Parathyroid adenoma (tissue), 2 donors: ENCODE data around the gene MST1R.

Experiments used
- H2AFZ ChIP-seq: fragments of 300-600 bp; sonication (generic); one replicate; pipeline ENCODE4 v1.7.0; 2017; ENCODE audit warnings: antibody characterized with exemption, mild to moderate bottlenecking
- H3K27ac ChIP-seq: fragments of 300-600 bp; sonication (generic); one replicate; pipeline ENCODE4 v1.7.0; 2017
- H3K27me3 ChIP-seq: fragments of 300-600 bp; sonication (generic); one replicate; pipeline ENCODE4 v1.7.0; 2017; ENCODE audit warnings: low read length; ENCODE audit not compliant: control insufficient read depth, insufficient read depth
- H3K36me3 ChIP-seq: fragments of 300-600 bp; sonication (generic); one replicate; pipeline ENCODE4 v1.7.0; 2017; ENCODE audit warnings: low read length; ENCODE audit not compliant: control insufficient read depth, insufficient read depth
- H3K4me1 ChIP-seq: fragments of 300-600 bp; sonication (generic); one replicate; pipeline ENCODE4 v1.7.0; 2017; ENCODE audit warnings: control low read depth
- H3K4me2 ChIP-seq: fragments of 300-600 bp; sonication (generic); one replicate; pipeline ENCODE4 v1.7.0; 2017; ENCODE audit warnings: low read length
- H3K4me3 ChIP-seq: fragments of 300-600 bp; sonication (generic); one replicate; pipeline ENCODE4 v1.7.0; 2017; ENCODE audit warnings: low read depth, low read length
- H3K79me2 ChIP-seq: fragments of 300-600 bp; sonication (generic); one replicate; pipeline ENCODE4 v1.7.0; 2017; ENCODE audit warnings: control low read depth
- H3K9ac ChIP-seq: fragments of 300-600 bp; sonication (generic); one replicate; pipeline ENCODE4 v1.7.0; 2017; ENCODE audit warnings: mild to moderate bottlenecking
- H3K9me3 ChIP-seq: fragments of 300-600 bp; sonication (generic); one replicate; pipeline ENCODE4 v1.7.0; 2017; ENCODE audit warnings: low read length; ENCODE audit not compliant: control insufficient read depth
- TF ChIP-seq, protein P1 (sequence below): fragments of 300-600 bp; sonication (generic); IDR thresholded peaks from one replicate; pipeline ENCODE4 v1.7.0; 2017; ENCODE audit warnings: antibody characterized with exemption, mild to moderate bottlenecking
- donor health status: primary hyperparathyroidism.

MST1R gene

DNA sequence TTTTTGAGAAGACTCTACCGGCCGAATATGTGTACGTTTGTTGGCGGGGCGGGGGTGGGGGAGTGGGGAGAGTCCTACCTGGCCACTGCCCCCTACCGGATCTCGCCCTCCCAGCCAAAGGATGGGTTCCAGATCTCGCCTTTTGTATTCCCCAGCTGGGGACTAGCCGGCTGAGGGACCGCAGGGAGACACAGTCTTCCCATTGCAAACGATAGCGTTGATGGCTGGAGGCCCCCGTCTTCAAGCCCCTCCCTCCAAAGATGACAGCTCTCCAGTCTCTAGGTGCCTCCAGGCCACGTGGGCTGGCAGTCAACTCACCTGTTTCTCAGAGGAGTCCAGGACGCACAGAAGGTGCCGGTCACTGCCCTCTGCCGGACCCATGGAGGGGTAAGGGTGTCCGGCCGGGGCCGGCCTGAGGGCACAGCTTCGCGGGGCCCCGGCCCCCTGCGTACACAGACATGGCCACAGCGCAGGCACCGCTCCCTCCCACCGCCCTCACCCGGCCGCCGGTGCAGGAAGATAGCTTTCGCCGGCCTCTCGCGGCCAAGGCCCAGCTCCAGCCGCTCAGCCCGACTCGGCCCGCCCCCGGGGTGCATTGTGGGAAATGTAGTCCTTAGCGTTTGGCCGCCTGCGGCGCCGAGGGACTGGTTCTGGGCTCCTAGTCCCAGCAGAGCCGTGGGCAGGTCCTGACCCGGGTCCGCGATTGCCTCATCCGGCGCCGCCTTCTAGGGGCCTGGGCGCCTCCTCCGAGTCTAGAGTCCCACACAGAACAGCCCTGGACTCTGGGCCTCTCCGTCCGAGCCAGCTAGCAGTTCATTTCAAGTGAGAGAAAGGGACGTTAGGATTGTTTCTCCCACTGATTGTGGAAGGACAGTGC lies 25.9 kb upstream of the MST1R start, which contains the start of gene MON1A:
MON1A (minus strand) TSS at position 521 of the 877 bp plus-strand sequence. CDS start 16,465 bp downstream, outside the sequence.
- H3K9me3 ChIP-seq, result no peaks in the 10 kb centered on the region
- peak within 1 kb of the TSS; percentile 73 for H3K4me2 ChIP-seq
- TF ChIP-seq, protein P1, sequence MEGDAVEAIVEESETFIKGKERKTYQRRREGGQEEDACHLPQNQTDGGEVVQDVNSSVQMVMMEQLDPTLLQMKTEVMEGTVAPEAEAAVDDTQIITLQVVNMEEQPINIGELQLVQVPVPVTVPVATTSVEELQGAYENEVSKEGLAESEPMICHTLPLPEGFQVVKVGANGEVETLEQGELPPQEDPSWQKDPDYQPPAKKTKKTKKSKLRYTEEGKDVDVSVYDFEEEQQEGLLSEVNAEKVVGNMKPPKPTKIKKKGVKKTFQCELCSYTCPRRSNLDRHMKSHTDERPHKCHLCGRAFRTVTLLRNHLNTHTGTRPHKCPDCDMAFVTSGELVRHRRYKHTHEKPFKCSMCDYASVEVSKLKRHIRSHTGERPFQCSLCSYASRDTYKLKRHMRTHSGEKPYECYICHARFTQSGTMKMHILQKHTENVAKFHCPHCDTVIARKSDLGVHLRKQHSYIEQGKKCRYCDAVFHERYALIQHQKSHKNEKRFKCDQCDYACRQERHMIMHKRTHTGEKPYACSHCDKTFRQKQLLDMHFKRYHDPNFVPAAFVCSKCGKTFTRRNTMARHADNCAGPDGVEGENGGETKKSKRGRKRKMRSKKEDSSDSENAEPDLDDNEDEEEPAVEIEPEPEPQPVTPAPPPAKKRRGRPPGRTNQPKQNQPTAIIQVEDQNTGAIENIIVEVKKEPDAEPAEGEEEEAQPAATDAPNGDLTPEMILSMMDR, result peak; percentile 56
- peaks cover 12% of the 10 kb centered on the region for H3K79me2 ChIP-seq
- peak within 1 kb of the TSS; percentile 88 for H3K27ac ChIP-seq
- H3K27me3 ChIP-seq, result no peaks in the 10 kb centered on the region
- peak within 1 kb of the TSS; percentile 68 for H3K4me3 ChIP-seq
- peaks cover 5% of the 10 kb centered on the region for H3K4me1 ChIP-seq
- H3K9ac ChIP-seq, result peak within 1 kb of the TSS; percentile 32
- peak within 1 kb of the TSS; percentile 99 for H2AFZ ChIP-seq
- no peaks in the 10 kb centered on the region for H3K36me3 ChIP-seq

DNA sequence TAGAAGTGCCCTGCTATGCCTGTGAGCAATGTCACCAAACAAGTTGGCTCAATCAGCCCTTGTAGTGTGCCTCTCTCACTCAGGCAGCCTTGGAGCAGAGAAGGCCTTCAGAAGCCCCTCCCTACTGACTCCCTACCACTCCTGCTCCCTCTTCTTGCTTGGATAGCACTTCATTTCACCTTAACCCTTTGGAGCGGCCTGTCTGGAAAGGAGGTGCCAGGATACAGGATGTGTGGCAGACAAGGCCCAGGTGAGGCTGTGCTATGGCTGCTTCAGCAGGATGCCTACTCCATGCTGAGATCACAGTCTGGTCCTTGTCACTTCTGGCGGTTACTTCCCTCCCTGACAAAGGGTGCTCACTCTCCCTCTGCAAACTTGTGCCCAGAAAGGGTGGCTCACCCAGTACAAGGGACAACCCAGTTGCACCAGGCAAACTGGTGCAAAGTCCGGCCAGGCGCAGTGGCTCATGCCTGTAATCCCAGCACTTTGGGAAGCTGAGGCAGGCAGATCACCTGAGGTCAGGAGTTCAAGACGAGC lies 24.9 kb upstream of the MST1R start:
- H3K9ac ChIP-seq, result no peak overlapping the region
- no peaks in the 10 kb centered on the region for H3K36me3 ChIP-seq
- H3K4me1 ChIP-seq, result peaks cover 5% of the 10 kb centered on the region
- H3K4me2 ChIP-seq, result peak overlapping the region; percentile 73
- H3K4me3 ChIP-seq, result no peak overlapping the region
- TF ChIP-seq, protein P1, result no peak
- H2AFZ ChIP-seq, result peak overlapping the region; percentile 99
- H3K27me3 ChIP-seq, result no peaks in the 10 kb centered on the region
- no peaks in the 10 kb centered on the region for H3K9me3 ChIP-seq
- H3K79me2 ChIP-seq, result peaks cover 12% of the 10 kb centered on the region
- peak overlapping the region; percentile 88 for H3K27ac ChIP-seq

DNA sequence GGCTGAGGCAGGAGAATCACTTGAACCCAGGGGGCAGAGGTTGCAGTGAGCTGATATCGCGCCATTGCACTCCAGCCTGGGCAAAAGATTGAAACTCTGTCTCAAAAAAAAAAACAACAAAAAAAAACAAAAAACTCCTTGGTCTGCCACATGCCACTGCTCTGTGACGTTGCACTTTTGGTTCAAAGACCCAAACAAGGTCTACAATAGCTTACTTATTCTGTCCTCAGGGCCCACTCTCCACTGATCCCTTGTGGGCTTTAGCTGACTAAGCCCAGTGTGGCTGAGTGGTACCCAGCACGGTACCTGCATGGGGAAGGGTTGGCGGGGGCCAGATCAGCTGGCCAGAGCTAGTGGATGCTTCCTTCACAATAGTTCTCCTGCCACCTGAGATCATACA lies 24.1 kb upstream of the MST1R start:
- Histone ChIP-seq H3K4me1 (peaks cover 5% of the 10 kb centered on the region), H3K4me3 (no peak overlapping the region), H3K9ac (no peak overlapping the region), H3K27ac (no peak overlapping the region), H3K9me3 (no peaks in the 10 kb centered on the region), H3K36me3 (no peaks in the 10 kb centered on the region), H3K79me2 (peaks cover 12% of the 10 kb centered on the region), H3K27me3 (no peaks in the 10 kb centered on the region), H2AFZ (no peak overlapping the region), H3K4me2 (no peak overlapping the region)
- TF ChIP-seq, protein P1, result no peak

DNA sequence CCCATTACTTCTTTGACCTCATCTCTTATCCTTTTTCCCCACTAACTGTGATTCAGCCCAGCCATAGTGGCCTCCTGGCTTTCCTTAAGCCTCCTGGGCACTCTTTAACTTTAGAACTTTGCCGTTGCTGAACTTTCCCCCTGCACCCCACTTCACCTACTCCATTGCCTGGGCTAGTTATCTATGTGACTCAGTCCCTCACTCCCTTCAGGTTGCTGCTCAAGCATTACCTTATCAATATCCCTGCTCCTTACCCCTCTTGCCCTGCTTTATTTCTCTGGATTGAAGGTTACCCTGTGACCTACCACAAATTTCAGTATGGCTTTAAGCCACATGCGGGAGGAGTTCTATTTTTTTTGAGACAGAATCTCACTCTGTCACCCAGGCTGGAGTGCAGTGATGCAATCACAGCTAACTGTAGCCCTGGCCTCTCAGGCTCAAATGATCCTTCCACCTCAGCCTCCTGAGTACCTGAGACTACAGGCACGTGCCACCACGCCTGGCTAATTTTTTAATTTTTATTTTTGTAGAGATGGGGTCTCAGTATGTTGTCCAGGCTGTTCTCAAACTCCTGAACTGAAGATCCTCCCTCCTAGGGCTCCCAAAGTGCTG lies 22.6 kb upstream of the MST1R start:
- peaks cover 12% of the 10 kb centered on the region for H3K79me2 ChIP-seq
- peaks cover 5% of the 10 kb centered on the region for H3K4me1 ChIP-seq
- H3K36me3 ChIP-seq, result no peaks in the 10 kb centered on the region
- no peak overlapping the region for H3K4me3 ChIP-seq
- no peak overlapping the region for H2AFZ ChIP-seq
- H3K9me3 ChIP-seq, result no peaks in the 10 kb centered on the region
- H3K9ac ChIP-seq, result no peak overlapping the region
- H3K4me2 ChIP-seq, result no peak overlapping the region
- TF ChIP-seq, protein P1, result no peak
- H3K27ac ChIP-seq, result no peak overlapping the region
- H3K27me3 ChIP-seq, result no peaks in the 10 kb centered on the region
